Measurements from ENCODE around the gene PRR18.

Gene PRR18

GRCh38 chr6:166281104-166281503, 27.1 kb downstream of the PRR18 start:
- H3K4me3 ChIP-seq (ENCODE audit: control insufficient read depth, low read depth, low read length): no peak overlapping the region
- DNase-seq (ENCODE audit: low read depth): no peak
- no peak for TF ChIP-seq CTCF (IDR thresholded peaks at IDR 0.05; ENCODE audit: control insufficient read depth, insufficient read depth, low read depth, low read length, missing control alignments)

DNA sequence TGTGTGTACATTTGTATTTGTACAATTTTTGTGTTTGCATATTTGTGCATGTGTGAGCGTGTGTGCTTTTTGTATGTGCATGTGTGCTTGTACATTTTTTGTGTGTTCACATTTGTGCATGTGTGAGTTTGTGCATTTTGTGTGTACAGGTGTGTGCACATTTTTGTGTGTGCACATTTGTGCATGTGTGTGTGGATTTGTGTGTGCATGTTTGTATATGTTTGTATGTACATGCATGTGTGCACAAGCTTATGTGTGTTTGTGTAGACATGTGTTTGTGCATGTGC, 28.9 kb downstream of the PRR18 start:
- H3K4me3 ChIP-seq (ENCODE audit: control insufficient read depth, low read depth, low read length): no peak overlapping the region
- DNase-seq (ENCODE audit: low read depth): no peak
- TF ChIP-seq CTCF (IDR thresholded peaks at IDR 0.05; ENCODE audit: control insufficient read depth, insufficient read depth, low read depth, low read length, missing control alignments): no peak

DNA sequence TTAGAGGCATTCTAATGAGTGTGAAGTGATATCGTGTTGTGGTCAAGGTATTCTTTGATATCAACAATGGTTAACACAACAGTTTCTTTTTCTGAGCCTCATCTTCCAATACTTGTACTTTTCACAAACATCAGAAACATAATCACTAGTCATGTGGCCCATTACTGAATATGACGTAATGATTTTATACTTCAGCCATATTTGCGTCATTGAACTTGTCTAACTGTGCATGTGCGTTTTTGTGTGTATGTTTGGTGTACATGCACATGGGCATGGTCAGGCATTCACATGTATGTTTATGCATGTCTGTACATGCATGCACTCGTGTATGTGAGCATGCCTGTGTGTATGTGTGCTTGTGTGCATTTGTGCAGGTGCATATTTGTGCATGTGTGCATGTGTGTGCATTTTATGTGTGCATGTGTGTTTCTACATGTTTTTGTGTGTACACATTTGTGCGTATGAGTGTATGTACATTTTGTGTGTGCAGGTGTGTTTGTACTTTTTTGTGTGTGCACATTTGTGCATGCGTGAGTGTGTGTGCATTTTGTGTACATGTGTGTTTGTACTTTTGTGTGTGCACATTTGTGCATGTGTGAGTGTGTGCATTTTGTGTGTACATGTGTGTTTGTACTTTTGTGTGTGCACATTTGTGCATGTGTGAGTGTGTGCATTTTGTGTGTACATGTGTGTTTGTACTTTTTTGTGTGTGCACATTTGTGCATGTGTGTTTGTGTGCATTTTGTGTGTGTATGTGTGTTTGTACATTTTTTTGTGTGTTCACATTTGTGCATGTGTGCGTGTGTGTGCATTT, 29.4 kb downstream of the PRR18 start:
- no peak for DNase-seq (ENCODE audit: low read depth)
- no peak for TF ChIP-seq CTCF (IDR thresholded peaks at IDR 0.05; ENCODE audit: control insufficient read depth, insufficient read depth, low read depth, low read length, missing control alignments)
- H3K4me3 ChIP-seq (ENCODE audit: control insufficient read depth, low read depth, low read length): no peak overlapping the region

- DNase-seq (ENCODE audit: low read depth): no peak
- no peak overlapping the region for H3K4me3 ChIP-seq (ENCODE audit: control insufficient read depth, low read depth, low read length)
- TF ChIP-seq CTCF (IDR thresholded peaks at IDR 0.05; ENCODE audit: control insufficient read depth, insufficient read depth, low read depth, low read length, missing control alignments): no peak
These were observed 30.2 kb downstream of the PRR18 start for GRCh38 chr6:166277892-166278578.

DNA sequence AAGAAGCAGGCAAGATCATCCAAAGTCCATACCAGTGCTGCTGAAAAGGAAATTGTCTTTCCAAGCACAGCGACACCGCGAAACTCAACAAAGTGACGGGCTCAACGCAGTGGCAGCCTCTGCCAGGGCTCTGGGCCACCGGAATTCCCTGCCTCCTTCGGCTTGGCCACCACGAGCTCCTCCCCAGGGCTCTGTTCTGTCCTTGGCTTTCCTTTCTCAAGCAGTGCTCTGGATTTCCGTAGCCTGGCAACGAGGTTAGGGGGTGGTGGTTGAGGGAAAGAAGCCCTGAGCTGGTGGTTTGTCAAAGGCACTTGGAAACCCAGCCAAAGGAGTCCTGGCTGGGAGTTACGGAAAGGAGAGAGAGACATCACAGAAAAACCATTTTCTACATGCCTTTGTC, 31.2 kb downstream of the PRR18 start:
- DNase-seq (ENCODE audit: low read depth): peak; percentile 7
- no peak for TF ChIP-seq CTCF (IDR thresholded peaks at IDR 0.05; ENCODE audit: control insufficient read depth, insufficient read depth, low read depth, low read length, missing control alignments)
- H3K4me3 ChIP-seq (ENCODE audit: control insufficient read depth, low read depth, low read length): no peak overlapping the region

GRCh38 chr6:166275714-166276166, 32.5 kb downstream of the PRR18 start:
- H3K4me3 ChIP-seq (ENCODE audit: control insufficient read depth, low read depth, low read length): no peak overlapping the region
- peak; percentile 93 for TF ChIP-seq CTCF (IDR thresholded peaks at IDR 0.05; ENCODE audit: control insufficient read depth, insufficient read depth, low read depth, low read length, missing control alignments)
- no peak for DNase-seq (ENCODE audit: low read depth)

Measured in AG09309 (cell line).